ENCODE results near the gene PNMA6F. TPM values are rescaled to one million over a fixed set of nuclear protein-coding genes. Genes with fewer than 3 reads are reported as not detected.

The PNMA6F gene
- total RNA-seq: not detected in 2 replicates

DNA sequence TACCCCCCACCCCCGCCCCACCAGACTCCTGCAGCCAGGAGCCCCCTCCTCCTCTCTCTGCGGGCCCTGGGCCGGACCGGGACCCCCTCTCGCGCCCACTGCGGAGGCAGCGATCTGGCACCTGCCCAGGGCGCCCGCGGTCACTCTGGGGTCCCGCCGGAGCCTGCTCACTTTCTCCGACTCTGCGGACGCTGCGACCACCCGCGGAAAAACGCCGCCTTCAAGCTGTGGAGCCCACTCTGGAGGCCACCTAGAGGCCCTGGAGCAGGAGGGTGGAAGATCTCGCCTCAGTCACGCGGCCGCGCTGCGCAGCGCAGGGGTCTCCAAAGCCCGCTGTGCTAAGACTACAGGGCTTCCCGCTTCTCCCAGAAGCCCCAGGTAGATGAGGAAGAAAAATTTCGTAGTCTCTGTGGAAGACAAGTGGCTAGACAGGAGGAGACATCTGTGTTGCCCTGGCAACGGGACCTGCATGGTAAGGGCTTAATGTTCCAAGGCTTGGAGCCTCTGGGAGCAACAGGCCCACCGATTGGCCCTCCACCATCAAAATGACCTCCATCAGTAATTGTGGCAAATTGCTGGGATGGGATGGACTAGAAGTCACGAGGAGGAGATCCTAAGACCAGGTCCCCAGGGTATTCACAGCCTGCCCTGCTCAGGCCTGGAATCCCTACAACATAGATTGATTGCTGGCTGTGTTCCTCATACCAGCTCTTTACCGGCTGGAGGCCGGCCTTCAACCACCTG lies at the start of gene PNMA6F:
Gene PNMA6F, minus strand, starts transcription at position 387 of the 744 bp plus-strand sequence. CDS start 1,093 bp downstream, outside the sequence.
- DNase-seq (ENCODE audit: low read depth in 2 of 2): no peak

GRCh38 chrX:153371256-153371655 lies 49.7 kb upstream of the PNMA6F start:
- no peak for DNase-seq (ENCODE audit: low read depth in 2 of 2)

DNA sequence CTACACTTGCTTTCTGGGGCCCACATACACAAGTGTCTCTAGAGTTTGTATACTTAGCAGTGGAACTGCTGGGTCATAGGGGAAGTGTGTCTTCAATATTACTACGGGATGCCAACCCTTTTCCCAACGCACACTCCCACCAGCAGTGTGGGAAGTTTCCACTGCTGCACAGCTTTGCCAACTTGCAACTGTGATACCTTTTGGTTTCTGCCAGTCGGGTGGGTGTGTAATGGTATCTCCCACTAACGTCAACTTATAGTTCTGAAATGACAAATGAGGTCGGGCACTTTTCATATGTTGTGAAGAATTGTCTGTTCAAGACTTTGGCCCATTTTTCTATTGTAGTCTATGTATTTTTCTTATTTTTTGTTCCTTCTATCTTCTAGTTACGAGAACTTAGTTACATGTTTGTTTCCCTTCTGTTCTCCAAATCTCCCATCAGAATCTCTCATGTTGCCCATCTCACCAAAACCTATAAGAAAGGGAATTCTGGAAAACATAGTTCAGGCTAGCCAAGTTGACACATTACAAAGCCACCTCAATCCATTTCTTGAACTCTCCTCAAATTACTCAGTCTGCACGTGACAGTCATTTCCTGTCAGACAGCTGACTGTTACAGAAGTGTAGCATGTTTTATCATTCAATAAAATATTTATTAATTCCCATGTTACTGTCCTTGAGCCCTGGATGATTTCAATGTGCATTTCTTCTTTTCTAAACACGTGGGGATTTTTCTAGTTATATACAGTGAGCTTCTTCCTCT lies 48.9 kb upstream of the PNMA6F start:
- DNase-seq (ENCODE audit: low read depth in 2 of 2): peak in 1 of 2 donors; percentile 26

GRCh38 chrX:153366878-153367538 lies 45.4 kb upstream of the PNMA6F start:
- no peak for DNase-seq (ENCODE audit: low read depth in 2 of 2)

GRCh38 chrX:153366119-153366518 lies 44.6 kb upstream of the PNMA6F start:
- DNase-seq (ENCODE audit: low read depth in 2 of 2): no peak

DNA sequence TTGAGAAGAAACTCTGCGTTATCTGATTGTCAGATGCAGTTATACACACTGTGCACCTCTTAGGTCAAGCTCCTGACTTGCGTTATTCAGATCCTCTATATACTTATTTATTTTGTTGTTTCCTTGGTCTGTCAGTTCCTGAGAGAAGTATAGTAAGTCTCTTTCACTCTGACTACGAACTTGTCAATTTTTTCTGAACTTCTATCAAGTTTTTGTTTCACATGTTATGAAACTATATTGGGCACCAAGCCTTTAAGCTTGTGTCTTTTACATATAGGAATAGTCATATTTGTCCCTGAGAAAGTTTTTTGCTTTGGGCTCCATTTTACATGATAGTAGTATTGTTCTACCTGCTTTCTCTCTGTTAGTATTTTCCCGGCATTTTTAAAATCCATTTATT lies 44.1 kb upstream of the PNMA6F start:
- no peak for DNase-seq (ENCODE audit: low read depth in 2 of 2)

DNA sequence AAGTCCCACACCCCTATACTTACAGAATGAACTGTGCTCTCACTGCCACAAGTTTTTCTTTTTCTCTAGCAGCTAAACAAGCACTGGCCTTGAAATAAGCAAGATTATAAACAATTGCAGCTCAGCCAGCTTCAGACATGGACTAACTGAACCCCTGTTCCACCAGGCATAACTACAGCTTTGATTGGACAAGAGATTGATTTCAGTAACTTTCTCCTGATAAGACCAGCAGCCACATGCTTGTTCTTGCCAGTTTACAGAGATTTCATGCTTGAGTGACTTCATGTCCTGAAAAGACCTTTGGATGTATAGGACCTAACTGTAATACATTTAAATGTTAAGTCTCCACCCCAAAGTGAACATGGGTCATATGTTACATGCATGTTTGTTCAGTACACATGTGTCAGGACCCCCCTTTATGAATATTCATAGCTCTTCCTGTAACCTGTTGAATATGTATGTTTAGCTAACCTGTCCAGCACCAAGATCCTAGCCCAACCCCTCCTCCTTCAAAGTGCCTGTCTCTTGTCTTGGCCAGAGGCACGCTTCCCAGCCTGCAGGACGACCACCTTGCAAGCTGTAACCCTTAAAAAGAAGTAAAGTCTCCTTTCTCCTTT lies 40.3 kb upstream of the PNMA6F start:
- DNase-seq (ENCODE audit: low read depth in 2 of 2): no peak

DNA sequence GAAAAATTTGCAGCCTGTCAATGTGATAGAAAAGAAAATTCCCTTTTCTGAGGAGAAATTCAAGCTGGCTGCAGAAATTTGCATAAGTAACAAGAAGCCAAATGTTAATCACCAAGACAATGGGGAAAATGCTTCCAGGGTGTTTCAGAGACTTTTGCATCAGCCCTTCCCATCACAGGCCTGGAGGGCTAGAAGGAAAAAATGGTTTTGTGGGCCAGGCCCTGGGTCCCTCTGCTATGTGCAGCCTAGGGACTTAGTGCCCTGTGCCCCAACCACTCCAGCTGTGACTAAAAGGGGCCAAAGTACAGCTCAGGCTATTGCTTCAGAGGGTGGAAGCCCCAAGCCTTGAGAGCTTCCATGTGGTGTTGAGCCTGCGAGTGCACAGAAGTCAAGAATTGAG lies 36.3 kb upstream of the PNMA6F start:
- no peak for DNase-seq (ENCODE audit: low read depth in 2 of 2)

- no peak for DNase-seq (ENCODE audit: low read depth in 2 of 2)
Observed at GRCh38 chrX:153353416-153353815, 31.8 kb upstream of the PNMA6F start.

DNA sequence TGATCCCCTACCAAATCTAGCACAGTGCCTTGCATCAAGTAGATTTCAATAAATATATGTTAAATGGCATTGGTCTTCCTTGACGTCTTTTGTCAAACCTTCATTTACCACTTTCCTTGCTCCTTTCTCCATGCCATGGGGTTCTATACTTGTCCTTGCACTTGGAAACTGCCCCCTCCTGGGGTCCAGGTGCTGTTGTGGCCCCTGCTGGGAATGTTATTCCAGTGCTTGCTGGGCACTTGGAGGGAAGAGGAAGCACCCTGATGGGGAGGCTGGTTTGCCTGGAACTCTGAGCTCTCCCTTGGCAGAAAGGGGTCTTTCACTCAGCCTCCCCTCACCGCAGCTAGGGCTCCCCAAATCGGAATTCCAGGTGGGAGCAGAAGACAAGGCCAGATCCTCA lies 31.3 kb upstream of the PNMA6F start:
- DNase-seq (ENCODE audit: low read depth in 2 of 2): no peak

- no peak for DNase-seq (ENCODE audit: low read depth in 2 of 2)
Observed at GRCh38 chrX:153351981-153352380, 30.4 kb upstream of the PNMA6F start.

DNA sequence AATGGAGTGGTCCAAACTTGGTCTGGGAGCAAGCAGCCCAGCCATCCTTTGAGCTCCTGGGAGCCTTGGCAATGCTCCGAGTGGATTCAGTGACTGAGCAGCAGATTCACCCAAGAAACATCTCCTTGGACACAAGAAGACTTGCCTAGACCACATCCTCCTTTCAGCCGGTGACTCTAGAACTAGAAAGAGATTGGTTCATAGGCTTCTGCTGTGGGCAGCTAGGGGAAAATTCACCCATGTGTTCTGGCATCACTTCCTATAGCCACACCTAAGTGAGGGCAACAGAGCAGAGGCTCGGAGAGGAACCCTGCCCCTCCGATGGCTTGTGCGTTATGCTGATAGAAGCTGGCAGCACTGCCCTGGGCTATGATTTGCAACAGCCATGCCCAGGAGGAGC lies 28.4 kb upstream of the PNMA6F start:
- DNase-seq (ENCODE audit: low read depth in 2 of 2): no peak

DNA sequence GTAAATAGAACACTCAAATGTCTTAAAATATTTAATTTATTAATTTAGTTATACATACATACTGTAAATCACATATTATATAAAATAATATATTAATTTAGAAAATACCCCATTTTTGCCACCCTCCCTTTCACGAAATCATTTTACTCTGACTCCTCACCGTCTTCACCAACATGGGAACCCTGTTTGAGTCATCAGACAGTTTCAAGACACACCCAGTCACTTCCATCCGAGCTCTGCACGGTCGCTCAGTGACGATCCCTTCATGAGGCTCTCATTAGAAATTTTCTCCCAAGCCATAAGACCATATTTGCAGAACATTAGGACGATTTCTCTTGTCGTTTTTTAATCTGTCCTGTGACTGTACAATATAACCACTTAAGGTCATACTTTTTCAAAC lies 26.9 kb upstream of the PNMA6F start:
- no peak for DNase-seq (ENCODE audit: low read depth in 2 of 2)

DNA sequence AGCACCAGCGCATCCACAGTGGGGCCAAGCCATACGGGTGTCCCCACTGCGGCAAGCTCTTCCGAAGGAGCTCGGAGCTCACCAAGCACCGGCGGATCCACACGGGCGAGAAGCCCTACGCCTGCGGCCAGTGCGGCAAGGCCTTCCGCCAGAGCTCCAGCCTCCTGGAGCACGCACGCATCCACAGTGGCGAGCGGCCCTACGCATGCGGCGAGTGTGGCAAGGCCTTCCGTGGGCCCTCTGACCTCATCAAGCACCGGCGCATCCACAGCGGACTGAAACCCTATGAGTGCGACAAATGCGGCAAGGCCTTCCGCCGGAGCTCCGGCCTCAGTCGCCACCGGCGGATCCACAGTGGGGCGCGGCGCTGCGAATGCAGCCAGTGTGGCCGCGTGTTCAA lies 26.0 kb upstream of the PNMA6F start:
- no peak for DNase-seq (ENCODE audit: low read depth in 2 of 2)

- no peak for DNase-seq (ENCODE audit: low read depth in 2 of 2)
Observed at GRCh38 chrX:153343674-153344073, 22.1 kb upstream of the PNMA6F start.

DNA sequence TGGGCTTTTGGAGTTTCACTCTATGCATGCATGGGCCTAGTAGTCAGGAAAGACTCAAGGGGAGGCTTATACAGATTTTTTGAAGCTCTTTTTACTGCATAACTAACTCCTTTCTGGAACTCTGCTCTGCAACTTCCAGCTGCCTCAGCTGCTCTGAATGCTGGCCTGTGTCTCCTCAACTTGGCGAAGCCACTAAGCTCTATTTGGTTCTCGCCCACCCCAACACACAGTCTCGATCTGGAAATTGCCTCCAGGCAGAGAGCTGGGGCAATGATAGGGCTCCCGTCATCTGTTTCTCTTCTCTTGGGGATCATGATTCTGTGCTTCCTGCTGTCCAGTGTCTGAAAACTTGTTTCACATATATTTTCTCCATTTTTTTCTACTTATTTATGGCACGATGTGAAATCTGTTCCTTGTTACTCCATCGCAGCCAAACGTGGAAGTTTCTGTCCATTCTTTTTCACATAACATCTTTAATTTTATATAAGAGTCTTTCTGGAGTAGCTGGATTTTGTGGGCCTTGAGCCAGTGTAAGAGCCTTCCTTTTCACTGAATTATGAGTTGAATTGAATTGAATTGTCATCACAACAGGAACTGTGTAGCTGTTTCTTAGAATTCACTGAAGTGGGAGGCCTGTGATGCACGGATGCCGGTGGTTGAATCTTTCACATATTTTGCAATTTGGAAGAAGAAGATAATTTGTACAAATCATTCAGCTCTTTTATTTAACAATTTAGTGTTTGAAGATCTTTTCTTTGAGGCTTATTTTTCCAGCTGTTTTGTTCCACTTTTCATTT lies 21.4 kb upstream of the PNMA6F start:
- no peak for DNase-seq (ENCODE audit: low read depth in 2 of 2)

GRCh38 chrX:153340111-153340510 lies 18.5 kb upstream of the PNMA6F start:
- DNase-seq (ENCODE audit: low read depth in 2 of 2): no peak

GRCh38 chrX:153339662-153340061 lies 18.1 kb upstream of the PNMA6F start:
- no peak for DNase-seq (ENCODE audit: low read depth in 2 of 2)

DNA sequence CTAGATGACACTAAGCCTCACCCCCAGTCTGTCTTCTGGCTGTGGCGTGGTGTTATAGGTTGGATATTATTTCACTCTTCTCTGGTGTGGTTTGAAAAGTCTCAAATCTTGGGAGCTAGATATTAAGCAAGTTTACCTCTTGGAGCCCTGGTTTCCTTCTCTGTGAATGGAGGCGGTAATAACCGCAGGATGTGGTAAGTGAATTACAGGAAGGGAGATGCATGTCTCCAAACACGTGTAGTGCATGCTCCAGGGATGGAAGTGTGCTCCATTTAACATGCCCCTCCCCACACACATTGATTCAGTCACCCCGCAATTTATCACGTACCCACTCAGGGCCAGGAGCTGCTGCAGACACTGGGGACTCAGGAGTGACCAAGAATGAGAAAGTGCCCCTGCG lies 17.3 kb upstream of the PNMA6F start:
- DNase-seq (ENCODE audit: low read depth in 2 of 2): no peak

DNA sequence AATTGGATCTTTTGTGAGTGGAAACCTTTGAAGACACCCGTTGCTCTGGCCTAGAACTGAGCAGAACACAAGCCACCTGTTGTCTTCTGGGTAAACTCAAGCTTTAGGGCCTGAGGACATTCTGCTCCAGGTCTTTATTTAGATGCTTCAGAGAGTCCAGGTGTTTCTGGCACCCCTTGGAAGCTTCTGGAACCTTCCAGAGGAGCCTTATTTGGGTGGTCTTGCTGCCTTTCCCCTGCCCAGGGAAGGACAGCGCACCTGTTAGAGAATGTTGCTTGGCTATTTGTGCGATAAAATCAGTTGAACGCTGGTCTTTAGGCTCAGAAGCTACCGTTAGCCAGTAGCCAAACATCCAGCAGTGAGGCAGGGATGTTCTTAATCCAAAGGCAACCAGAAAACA lies 15.4 kb upstream of the PNMA6F start:
- no peak for DNase-seq (ENCODE audit: low read depth in 2 of 2)
